Adrenal gland (tissue), 12 donors: ENCODE measurements around the gene FAM110A. TPM values are rescaled to one million over a fixed set of nuclear protein-coding genes. Genes with fewer than 3 reads are reported as not detected.

Experiments used
- DNase-seq, 7 donors: peaks; one replicate each; pipeline ENCODE4 v3.0.0-alpha.2; 2019 to 2020
- H3K27ac ChIP-seq, 5 donors: fragments of 200-600 bp; sonication (generic) in 4 of 5; 1 replicate in 3 of 5; 2 replicates in 2 of 5; pipeline versions ENCODE4 v1.5.1 to v1.8.0; 2016 to 2020; ENCODE audit warnings: mild to moderate bottlenecking in 1 of 5
- H3K27me3 ChIP-seq: fragments of 200-600 bp; 2 replicates; pipeline ENCODE4 v1.8.0; 2021
- H3K36me3 ChIP-seq, 2 donors: fragments of 200-600 bp; replicated peaks in 1 of 2; 1 replicate in 1 of 2; 2 replicates in 1 of 2; pipeline versions ENCODE4 v1.5.1 to v1.8.0; 2018 to 2022
- H3K4me1 ChIP-seq, 2 donors: fragments of 200-600 bp; replicated peaks in 1 of 2; 1 replicate in 1 of 2; 2 replicates in 1 of 2; pipeline versions ENCODE4 v1.5.1 to v1.8.0; 2018 to 2021
- H3K4me3 ChIP-seq, 4 donors: fragments of 200-600 bp; sonication (generic) in 3 of 4; one replicate each; pipeline ENCODE4 v1.5.1; 2016 to 2018
- H3K9me3 ChIP-seq, 3 donors: fragments of 200-600 bp; sonication (generic) in 1 of 3; replicated peaks in 1 of 3; 1 replicate in 2 of 3; 2 replicates in 1 of 3; pipeline versions ENCODE4 v1.5.1 to v1.8.0; 2016 to 2021
- POLR2A ChIP-seq, 2 donors: fragments of 450-650 bp; IDR thresholded peaks; one replicate each; pipeline ENCODE4 v1.6.1; 2017; ENCODE audit warnings: antibody characterized with exemption in 2 of 2, mild to moderate bottlenecking in 2 of 2, moderate library complexity in 1 of 2
- WGBS, 4 donors: extraction: QIAGEN DNeasy Blood & Tissue Kit in 2 of 4; methylation state at CpG; one replicate each; pipeline versions ENCODE4 v1.1.5 to v1.1.7; 2013 to 2017; 5-methylcytosine and 5-hydroxymethylcytosine counted together
- intact Hi-C, 2 donors: fragments of 100-400 bp; cut with DNase I; formaldehyde crosslinking; loops; one replicate each; pipeline versions ENCODE4 v1.14.1 to v1.15.0; 2022 to 2023
- polyA plus RNA-seq, 3 donors: library from polyadenylated mRNA; stranded (reverse); fragments of 200-250 nt in 2 of 3; fragments of 350-450 nt in 1 of 3; fragmentation: Illumina TruSeq in 1 of 3; extraction: RNeasy Lipid Tissue Mini Kit (QIAGEN cat#74804) in 1 of 3; gene quantifications; one replicate each; pipeline ENCODE4 v1.2.3, GENCODE V29; 2013 to 2014
- total RNA-seq, 9 donors: library from RNA; depleted of rRNA in 4 of 9; stranded (reverse); fragments of >200 nt in 4 of 9; fragments of 120-200 nt in 1 of 9; fragmentation: NEBNext Ultra II Directional in 1 of 9; extraction: Animal tissue kit (Norgen Biotek cat#: 25700) in 1 of 9; gene quantifications; one replicate each; pipeline versions ENCODE4 v1.1.0 to v1.2.4, GENCODE V29; 2013 to 2023
- TF ChIP-seq, protein P1 (sequence below), 6 experiments: fragments of 450-650 bp in 4 of 6; fragments of 200-600 bp in 2 of 6; sonication (generic) in 1 of 6; IDR thresholded peaks; 1 replicate in 5 of 6; 2 replicates in 1 of 6; pipeline versions ENCODE4 v1.5.1 to v1.8.0; 2016 to 2021; ENCODE audit warnings: antibody characterized with exemption in 6 of 6, mild to moderate bottlenecking in 2 of 6, moderate library complexity in 1 of 6
- donor health status: healthy with polysubstance abuse.
- donor health status: Bipolar disorder and iron deficiency.
- donor health status: DM: yes; HTN: yes; CAD: no.
- donor health status: DM: no; HTN: no; CAD: no.
- donor health status: DM: no; HTN: no; CAD: no.
- donor health status: DM: yes; HTN: yes; CAD: no.

The FAM110A gene
- total and polyA plus RNA-seq, 12 donors = 2.2 to 16.7 (median 8.4) TPM

DNA sequence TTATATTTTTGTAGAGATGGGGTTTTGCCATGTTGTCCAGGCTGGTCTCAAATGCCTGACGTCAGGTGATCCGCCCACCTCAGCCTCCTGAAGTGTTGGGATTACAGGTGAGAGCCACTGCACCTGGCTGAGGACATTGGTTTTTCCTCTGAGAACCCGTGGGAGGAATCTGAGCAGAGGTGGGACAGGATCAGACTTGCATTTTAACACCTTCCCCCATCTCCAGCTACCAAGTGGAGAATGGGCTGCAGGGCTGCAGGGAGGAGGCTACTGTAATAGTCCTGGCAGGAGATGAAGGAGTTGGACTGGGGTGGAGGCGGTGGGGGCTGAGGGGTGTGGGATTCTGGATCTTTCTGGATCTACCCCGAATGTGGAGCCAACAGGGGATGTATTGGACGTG lies 24.5 kb downstream of the FAM110A start:
- DNase-seq = no peak
- intact Hi-C loops = no loop called here

DNA sequence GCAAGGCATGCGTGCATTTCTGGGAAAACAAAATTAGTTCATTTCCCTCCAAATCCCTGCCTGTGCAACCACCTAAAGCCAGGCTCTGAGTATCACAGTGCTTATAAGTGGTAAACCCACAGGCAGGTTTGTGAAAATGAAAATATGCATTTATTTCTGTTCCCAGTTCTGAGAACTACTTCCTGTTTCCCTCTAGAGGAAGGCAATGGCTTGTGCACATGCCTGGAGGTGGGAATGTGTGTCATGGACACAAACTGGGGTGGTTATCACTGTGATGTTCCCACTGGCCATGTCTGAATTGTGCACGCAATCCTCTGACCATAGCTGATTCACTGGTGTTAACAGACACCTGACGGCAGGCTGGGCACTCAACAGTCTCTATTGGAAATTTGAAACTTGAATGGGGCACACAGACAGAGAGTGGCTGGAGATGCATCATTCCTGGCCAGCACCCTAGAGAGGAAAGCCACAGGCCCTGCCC lies 26.3 kb downstream of the FAM110A start:
- H3K27ac ChIP-seq = no peak overlapping the region
- intact Hi-C loops = no loop called here
- DNase-seq = no peak
- no peaks in the 10 kb centered on the region for H3K36me3 ChIP-seq
- TF ChIP-seq POLR2A (IDR thresholded peaks at IDR 0.05) = no peak
- TF ChIP-seq, protein P1, sequence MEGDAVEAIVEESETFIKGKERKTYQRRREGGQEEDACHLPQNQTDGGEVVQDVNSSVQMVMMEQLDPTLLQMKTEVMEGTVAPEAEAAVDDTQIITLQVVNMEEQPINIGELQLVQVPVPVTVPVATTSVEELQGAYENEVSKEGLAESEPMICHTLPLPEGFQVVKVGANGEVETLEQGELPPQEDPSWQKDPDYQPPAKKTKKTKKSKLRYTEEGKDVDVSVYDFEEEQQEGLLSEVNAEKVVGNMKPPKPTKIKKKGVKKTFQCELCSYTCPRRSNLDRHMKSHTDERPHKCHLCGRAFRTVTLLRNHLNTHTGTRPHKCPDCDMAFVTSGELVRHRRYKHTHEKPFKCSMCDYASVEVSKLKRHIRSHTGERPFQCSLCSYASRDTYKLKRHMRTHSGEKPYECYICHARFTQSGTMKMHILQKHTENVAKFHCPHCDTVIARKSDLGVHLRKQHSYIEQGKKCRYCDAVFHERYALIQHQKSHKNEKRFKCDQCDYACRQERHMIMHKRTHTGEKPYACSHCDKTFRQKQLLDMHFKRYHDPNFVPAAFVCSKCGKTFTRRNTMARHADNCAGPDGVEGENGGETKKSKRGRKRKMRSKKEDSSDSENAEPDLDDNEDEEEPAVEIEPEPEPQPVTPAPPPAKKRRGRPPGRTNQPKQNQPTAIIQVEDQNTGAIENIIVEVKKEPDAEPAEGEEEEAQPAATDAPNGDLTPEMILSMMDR (IDR thresholded peaks at IDR 0.05) = no peak
- no peaks in the 10 kb centered on the region for H3K27me3 ChIP-seq
- H3K9me3 ChIP-seq = no peaks in the 10 kb centered on the region
- H3K4me1 ChIP-seq = no peaks in the 10 kb centered on the region
- 43 to 65% (median 54%) methylated on average over 3 of the region's 3 CpGs for WGBS, 4 donors
- H3K4me3 ChIP-seq = no peak overlapping the region

More for the DNA sequence above, 24.5 kb downstream of the FAM110A start:
- TF ChIP-seq, protein P1 (IDR thresholded peaks at IDR 0.05) = no peak
- no peak for TF ChIP-seq POLR2A (IDR thresholded peaks at IDR 0.05)
- Histone ChIP-seq H3K4me3 (no peak overlapping the region), H3K9me3 (no peaks in the 10 kb centered on the region), H3K36me3 (no peaks in the 10 kb centered on the region), H3K27ac (no peak overlapping the region), H3K27me3 (no peaks in the 10 kb centered on the region), H3K4me1 (no peaks in the 10 kb centered on the region)
- 84 to 93% (median 90%) methylated on average over 6 of the region's 6 CpGs for WGBS, 4 donors

DNA sequence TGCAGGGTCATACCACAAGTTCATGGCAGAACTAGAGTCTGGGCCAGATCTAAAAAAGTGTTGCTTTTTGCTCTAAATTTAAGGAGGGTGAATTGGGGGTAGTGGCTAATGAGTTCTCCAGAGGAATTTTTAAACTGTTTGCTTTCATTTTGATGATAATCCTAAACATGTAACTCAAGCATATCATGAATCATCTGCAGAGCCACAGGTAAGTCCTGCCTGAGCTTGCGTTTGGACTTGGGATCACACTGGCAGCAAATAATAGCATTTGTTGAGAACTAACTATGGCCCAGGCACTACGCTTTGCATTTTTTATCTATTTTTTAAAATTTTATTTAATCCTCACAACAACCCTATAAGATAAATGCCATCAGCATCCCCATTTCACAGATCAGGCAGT lies 27.4 kb downstream of the FAM110A start:
- Histone ChIP-seq H3K4me1 (no peaks in the 10 kb centered on the region), H3K9me3 (no peaks in the 10 kb centered on the region), H3K4me3 (no peak overlapping the region), H3K36me3 (no peaks in the 10 kb centered on the region), H3K27ac (no peak overlapping the region), H3K27me3 (no peaks in the 10 kb centered on the region)
- TF ChIP-seq, protein P1 (IDR thresholded peaks at IDR 0.05) = no peak
- TF ChIP-seq POLR2A (IDR thresholded peaks at IDR 0.05) = no peak
- DNase-seq = no peak
- 90 to 100% (median 94%) methylated on average over 2 of the region's 2 CpGs for WGBS, 4 donors
- intact Hi-C loops = no loop called here

DNA sequence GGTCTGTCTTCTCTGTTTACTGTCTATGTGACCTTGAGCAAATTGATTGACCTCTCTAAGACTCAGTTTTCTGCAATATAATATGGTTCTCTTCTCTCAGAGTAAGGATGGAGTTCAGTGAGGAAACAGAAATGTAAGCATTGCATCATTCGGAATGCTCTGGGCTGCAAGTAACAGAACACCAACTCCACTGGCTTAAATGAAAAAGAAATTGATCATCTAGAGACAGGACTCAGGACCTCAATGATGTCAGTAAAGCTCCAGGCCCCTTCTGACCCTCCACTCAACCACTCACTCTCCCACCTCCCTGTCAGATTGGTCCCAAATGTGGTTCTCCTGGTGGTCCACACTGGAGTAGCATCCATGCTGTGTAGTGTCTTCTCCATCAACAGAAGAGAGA lies 31.9 kb downstream of the FAM110A start:
- Histone ChIP-seq H3K9me3 (no peaks in the 10 kb centered on the region), H3K4me1 (no peaks in the 10 kb centered on the region), H3K4me3 (no peak overlapping the region), H3K36me3 (no peaks in the 10 kb centered on the region), H3K27ac (no peak overlapping the region), H3K27me3 (no peaks in the 10 kb centered on the region)
- DNase-seq = no peak
- intact Hi-C loops = no loop called here
- TF ChIP-seq POLR2A (IDR thresholded peaks at IDR 0.05) = no peak
- TF ChIP-seq, protein P1 (IDR thresholded peaks at IDR 0.05) = no peak
- WGBS, 4 donors = 86 to 100% (median 94%) methylated on average over 1 of the region's 1 CpG
